Neural cell (in vitro differentiated cells): ENCODE results near the gene NXPH3. TPM values are rescaled to one million over a fixed set of nuclear protein-coding genes. Genes with fewer than 3 reads are reported as not detected.

ENCODE experiments used
- H2AFZ ChIP-seq: fragments of 200-600, 300-800 bp; sonication (generic), shearing (Covaris generic); 2 replicates; pipeline ENCODE4 v1.6.0; 2014; ENCODE audit warnings: low read depth, mild to moderate bottlenecking, antibody characterized with exemption, low read length, moderate library complexity
- H3F3A ChIP-seq: fragments of 200-600 bp; shearing (Covaris generic); 2 replicates; pipeline ENCODE4 v1.6.1; 2016; ENCODE audit warnings: mild to moderate bottlenecking, moderate library complexity, mixed read lengths, antibody characterized with exemption, low read length; ENCODE audit not compliant: insufficient read depth, poor library complexity, severe bottlenecking
- H3K27ac ChIP-seq: fragments of 200-600, 300-800 bp; sonication (generic), shearing (Covaris generic); 2 replicates; pipeline ENCODE4 v1.5.1; 2014; ENCODE audit warnings: mild to moderate bottlenecking, low read length, moderate library complexity
- H3K27me3 ChIP-seq: fragments of 300-800, 200-600 bp; sonication (generic), shearing (Covaris generic); 2 replicates; pipeline ENCODE4 v1.6.0; 2014; ENCODE audit warnings: mild to moderate bottlenecking, low read depth, low read length, moderate library complexity; ENCODE audit not compliant: insufficient read depth
- H3K36me3 ChIP-seq: fragments of 300-800, 200-600 bp; sonication (generic), shearing (Covaris generic); 2 replicates; pipeline ENCODE4 v1.5.1; 2014; ENCODE audit warnings: mild to moderate bottlenecking, antibody characterized with exemption, low read length, moderate library complexity; ENCODE audit not compliant: insufficient read depth
- H3K4me2 ChIP-seq: fragments of 300-800, 200-600 bp; sonication (generic), shearing (Covaris generic); 2 replicates; pipeline ENCODE4 v1.6.0; 2014; ENCODE audit warnings: mild to moderate bottlenecking, low read length
- H3K4me3 ChIP-seq: fragments of 300-800, 200-600 bp; sonication (generic), shearing (Covaris generic); 2 replicates; pipeline ENCODE4 v1.5.1; 2014; ENCODE audit warnings: mild to moderate bottlenecking, low read length, moderate library complexity
- H3K79me2 ChIP-seq: fragments of 200-600 bp; shearing (Covaris generic); replicated peaks from 2 replicates; pipeline ENCODE4 v1.6.0; 2014; ENCODE audit warnings: mild to moderate bottlenecking, low read length, moderate library complexity; ENCODE audit not compliant: insufficient read depth
- H3K9ac ChIP-seq: fragments of 300-800, 200-600 bp; sonication (generic), shearing (Covaris generic); 2 replicates; pipeline ENCODE4 v1.6.1; 2016; ENCODE audit warnings: mild to moderate bottlenecking, low read length, mixed read lengths
- H3K9me2 ChIP-seq: fragments of 200-600 bp; shearing (Covaris generic); 2 replicates; pipeline ENCODE4 v1.6.1; 2016; ENCODE audit warnings: mild to moderate bottlenecking, low read length, mixed read lengths; ENCODE audit not compliant: insufficient read depth
- H3K9me3 ChIP-seq: fragments of 200-600, 300-800 bp; sonication (generic), shearing (Covaris generic); 2 replicates; pipeline ENCODE4 v1.6.1; 2016; ENCODE audit warnings: mild to moderate bottlenecking, mixed run types, low read length, moderate library complexity, mixed read lengths
- H4K20me1 ChIP-seq: fragments of 200-600 bp; shearing (Covaris generic); 2 replicates; pipeline ENCODE4 v1.6.1; 2016; ENCODE audit warnings: mild to moderate bottlenecking, mixed run types; ENCODE audit not compliant: insufficient read depth
- EP300 ChIP-seq: fragments of 450-650 bp; conservative IDR thresholded peaks from 2 replicates; pipeline ENCODE4 v1.6.1; 2014; ENCODE audit warnings: antibody characterized with exemption, mild to moderate bottlenecking, moderate library complexity; ENCODE audit not compliant: poor library complexity, severe bottlenecking
- EZH2 ChIP-seq: fragments of 200-600, 300-800 bp; shearing (Covaris generic), sonication (generic); IDR thresholded peaks from 2 replicates; pipeline ENCODE4 v1.6.1; 2014; ENCODE audit warnings: antibody characterized with exemption, low read length, borderline replicate concordance, mild to moderate bottlenecking; ENCODE audit not compliant: insufficient read depth, poor library complexity, severe bottlenecking
- MXI1 ChIP-seq: fragments of 450-650 bp; conservative IDR thresholded peaks from 2 replicates; pipeline ENCODE4 v1.6.1; 2014; ENCODE audit warnings: antibody characterized with exemption, mild to moderate bottlenecking; ENCODE audit not compliant: poor library complexity, severe bottlenecking
- POLR2AphosphoS5 ChIP-seq: IDR thresholded peaks from 2 replicates; pipeline ENCODE4 v1.6.1; 2012
- RAD21 ChIP-seq: fragments of 450-650 bp; conservative IDR thresholded peaks from 2 replicates; pipeline ENCODE4 v1.6.1; 2014; ENCODE audit warnings: antibody characterized with exemption, mild to moderate bottlenecking, moderate library complexity
- SMC3 ChIP-seq: fragments of 450-650 bp; conservative IDR thresholded peaks from 2 replicates; pipeline ENCODE4 v1.6.1; 2014; ENCODE audit warnings: antibody characterized with exemption, mild to moderate bottlenecking, moderate library complexity; ENCODE audit not compliant: poor library complexity
- TAF1 ChIP-seq: IDR thresholded peaks from 2 replicates; pipeline ENCODE4 v1.6.1; 2012; ENCODE audit warnings: low read depth
- polyA plus RNA-seq: library from polyadenylated mRNA; depleted of rRNA; stranded (reverse); fragments of >200 nt; gene quantifications from 2 replicates; pipeline ENCODE4 v1.2.3, GENCODE V29; 2014
- TF ChIP-seq, protein P1 (sequence below): IDR thresholded peaks from 2 replicates; pipeline ENCODE4 v1.6.1; 2012; ENCODE audit warnings: borderline replicate concordance
- TF ChIP-seq, protein P2 (sequence below): fragments of 450-650 bp; IDR thresholded peaks from 2 replicates; pipeline ENCODE4 v1.5.1; 2014; ENCODE audit warnings: antibody characterized with exemption, mild to moderate bottlenecking, moderate library complexity; ENCODE audit not compliant: poor library complexity, severe bottlenecking

NXPH3 gene
- polyA plus RNA-seq, 1 donor from 2014 or later: 2.4 TPM

DNA sequence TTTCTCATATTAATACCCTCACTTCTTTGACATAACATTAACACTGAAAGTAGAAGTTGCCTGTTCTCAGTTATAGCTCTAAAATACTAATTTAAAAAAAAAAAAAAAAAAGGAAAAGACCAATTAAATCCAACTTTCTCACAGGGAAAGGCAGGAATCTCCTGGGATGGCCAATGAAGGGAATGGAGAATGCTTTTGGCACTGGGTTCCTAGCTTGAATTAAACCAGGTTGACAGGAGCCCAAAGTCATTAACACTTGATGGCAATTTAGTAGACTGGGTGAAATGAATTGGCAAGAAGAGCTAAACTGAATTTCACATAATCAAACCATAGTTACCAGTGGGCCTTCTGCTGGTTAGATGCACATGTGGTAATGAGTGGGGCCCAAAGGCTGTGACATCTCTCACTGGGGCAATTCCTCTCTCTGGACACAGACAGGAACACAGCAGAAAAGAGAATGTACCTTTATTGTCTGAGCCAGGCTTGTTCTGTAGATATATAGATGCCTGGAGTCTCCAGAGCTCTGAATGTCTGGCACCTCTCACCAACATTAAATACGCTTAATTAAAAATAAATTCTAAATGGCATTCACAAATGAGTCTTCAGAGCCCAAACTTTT, 37.6 kb downstream of the NXPH3 start:
- TF ChIP-seq, protein P1, sequence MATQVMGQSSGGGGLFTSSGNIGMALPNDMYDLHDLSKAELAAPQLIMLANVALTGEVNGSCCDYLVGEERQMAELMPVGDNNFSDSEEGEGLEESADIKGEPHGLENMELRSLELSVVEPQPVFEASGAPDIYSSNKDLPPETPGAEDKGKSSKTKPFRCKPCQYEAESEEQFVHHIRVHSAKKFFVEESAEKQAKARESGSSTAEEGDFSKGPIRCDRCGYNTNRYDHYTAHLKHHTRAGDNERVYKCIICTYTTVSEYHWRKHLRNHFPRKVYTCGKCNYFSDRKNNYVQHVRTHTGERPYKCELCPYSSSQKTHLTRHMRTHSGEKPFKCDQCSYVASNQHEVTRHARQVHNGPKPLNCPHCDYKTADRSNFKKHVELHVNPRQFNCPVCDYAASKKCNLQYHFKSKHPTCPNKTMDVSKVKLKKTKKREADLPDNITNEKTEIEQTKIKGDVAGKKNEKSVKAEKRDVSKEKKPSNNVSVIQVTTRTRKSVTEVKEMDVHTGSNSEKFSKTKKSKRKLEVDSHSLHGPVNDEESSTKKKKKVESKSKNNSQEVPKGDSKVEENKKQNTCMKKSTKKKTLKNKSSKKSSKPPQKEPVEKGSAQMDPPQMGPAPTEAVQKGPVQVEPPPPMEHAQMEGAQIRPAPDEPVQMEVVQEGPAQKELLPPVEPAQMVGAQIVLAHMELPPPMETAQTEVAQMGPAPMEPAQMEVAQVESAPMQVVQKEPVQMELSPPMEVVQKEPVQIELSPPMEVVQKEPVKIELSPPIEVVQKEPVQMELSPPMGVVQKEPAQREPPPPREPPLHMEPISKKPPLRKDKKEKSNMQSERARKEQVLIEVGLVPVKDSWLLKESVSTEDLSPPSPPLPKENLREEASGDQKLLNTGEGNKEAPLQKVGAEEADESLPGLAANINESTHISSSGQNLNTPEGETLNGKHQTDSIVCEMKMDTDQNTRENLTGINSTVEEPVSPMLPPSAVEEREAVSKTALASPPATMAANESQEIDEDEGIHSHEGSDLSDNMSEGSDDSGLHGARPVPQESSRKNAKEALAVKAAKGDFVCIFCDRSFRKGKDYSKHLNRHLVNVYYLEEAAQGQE: no peak
- TF ChIP-seq POLR2AphosphoS5: no peak
- TF ChIP-seq, protein P2, sequence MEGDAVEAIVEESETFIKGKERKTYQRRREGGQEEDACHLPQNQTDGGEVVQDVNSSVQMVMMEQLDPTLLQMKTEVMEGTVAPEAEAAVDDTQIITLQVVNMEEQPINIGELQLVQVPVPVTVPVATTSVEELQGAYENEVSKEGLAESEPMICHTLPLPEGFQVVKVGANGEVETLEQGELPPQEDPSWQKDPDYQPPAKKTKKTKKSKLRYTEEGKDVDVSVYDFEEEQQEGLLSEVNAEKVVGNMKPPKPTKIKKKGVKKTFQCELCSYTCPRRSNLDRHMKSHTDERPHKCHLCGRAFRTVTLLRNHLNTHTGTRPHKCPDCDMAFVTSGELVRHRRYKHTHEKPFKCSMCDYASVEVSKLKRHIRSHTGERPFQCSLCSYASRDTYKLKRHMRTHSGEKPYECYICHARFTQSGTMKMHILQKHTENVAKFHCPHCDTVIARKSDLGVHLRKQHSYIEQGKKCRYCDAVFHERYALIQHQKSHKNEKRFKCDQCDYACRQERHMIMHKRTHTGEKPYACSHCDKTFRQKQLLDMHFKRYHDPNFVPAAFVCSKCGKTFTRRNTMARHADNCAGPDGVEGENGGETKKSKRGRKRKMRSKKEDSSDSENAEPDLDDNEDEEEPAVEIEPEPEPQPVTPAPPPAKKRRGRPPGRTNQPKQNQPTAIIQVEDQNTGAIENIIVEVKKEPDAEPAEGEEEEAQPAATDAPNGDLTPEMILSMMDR: no peak
- TF ChIP-seq TAF1: no peak
- TF ChIP-seq RAD21: no peak
- TF ChIP-seq MXI1: no peak
- TF ChIP-seq EZH2: no peak
- no peak for TF ChIP-seq SMC3
- no peak for TF ChIP-seq EP300
- H3K9ac ChIP-seq: peak overlapping the region; percentile 36
- no peaks in the 10 kb centered on the region for H3F3A ChIP-seq
- peak overlapping the region; percentile 31 for H3K4me3 ChIP-seq
- no peaks in the 10 kb centered on the region for H3K79me2 ChIP-seq
- no peak overlapping the region for H2AFZ ChIP-seq
- H3K4me2 ChIP-seq: peak overlapping the region; percentile 22
- H3K9me3 ChIP-seq: no peaks in the 10 kb centered on the region
- no peaks in the 10 kb centered on the region for H3K27me3 ChIP-seq
- peak overlapping the region; percentile 54 for H3K27ac ChIP-seq
- no peaks in the 10 kb centered on the region for H4K20me1 ChIP-seq
- H3K36me3 ChIP-seq: peaks cover 4% of the 10 kb centered on the region
- no peaks in the 10 kb centered on the region for H3K9me2 ChIP-seq

GRCh38 chr17:49616086-49616485, 40.4 kb downstream of the NXPH3 start:
- H3F3A ChIP-seq: no peaks in the 10 kb centered on the region
- H3K4me2 ChIP-seq: no peak overlapping the region
- H3K36me3 ChIP-seq: peaks cover 5% of the 10 kb centered on the region
- no peaks in the 10 kb centered on the region for H4K20me1 ChIP-seq
- H3K9ac ChIP-seq: no peak overlapping the region
- TF ChIP-seq MXI1 (no peak), SMC3 (no peak), TAF1 (no peak), POLR2AphosphoS5 (no peak), EZH2 (no peak), EP300 (no peak), RAD21 (no peak)
- TF ChIP-seq, protein P2: no peak
- TF ChIP-seq, protein P1: no peak
- H3K27ac ChIP-seq: no peak overlapping the region
- no peaks in the 10 kb centered on the region for H3K9me3 ChIP-seq
- H3K79me2 ChIP-seq: no peaks in the 10 kb centered on the region
- no peak overlapping the region for H3K4me3 ChIP-seq
- no peaks in the 10 kb centered on the region for H3K9me2 ChIP-seq
- H3K27me3 ChIP-seq: no peaks in the 10 kb centered on the region
- no peak overlapping the region for H2AFZ ChIP-seq
